Stimulated activated CD8-positive, alpha-beta memory T cell treated with anti-CD3 and anti-CD28 coated beads, Interleukin-4, amount 100 ng/mL, for 24 hours (primary cell): ENCODE results near the gene PCSK4.
"Not testable (repeated sequence)": the region's sequence is repeated elsewhere in the genome, so short reads cannot be mapped to it uniquely, and the experiment has no call there.

ENCODE experiments used
- DNase-seq: peaks from one replicate; pipeline ENCODE4 v3.0.0-alpha.2; 2020; ENCODE audit warnings: low read depth

PCSK4 gene

DNA sequence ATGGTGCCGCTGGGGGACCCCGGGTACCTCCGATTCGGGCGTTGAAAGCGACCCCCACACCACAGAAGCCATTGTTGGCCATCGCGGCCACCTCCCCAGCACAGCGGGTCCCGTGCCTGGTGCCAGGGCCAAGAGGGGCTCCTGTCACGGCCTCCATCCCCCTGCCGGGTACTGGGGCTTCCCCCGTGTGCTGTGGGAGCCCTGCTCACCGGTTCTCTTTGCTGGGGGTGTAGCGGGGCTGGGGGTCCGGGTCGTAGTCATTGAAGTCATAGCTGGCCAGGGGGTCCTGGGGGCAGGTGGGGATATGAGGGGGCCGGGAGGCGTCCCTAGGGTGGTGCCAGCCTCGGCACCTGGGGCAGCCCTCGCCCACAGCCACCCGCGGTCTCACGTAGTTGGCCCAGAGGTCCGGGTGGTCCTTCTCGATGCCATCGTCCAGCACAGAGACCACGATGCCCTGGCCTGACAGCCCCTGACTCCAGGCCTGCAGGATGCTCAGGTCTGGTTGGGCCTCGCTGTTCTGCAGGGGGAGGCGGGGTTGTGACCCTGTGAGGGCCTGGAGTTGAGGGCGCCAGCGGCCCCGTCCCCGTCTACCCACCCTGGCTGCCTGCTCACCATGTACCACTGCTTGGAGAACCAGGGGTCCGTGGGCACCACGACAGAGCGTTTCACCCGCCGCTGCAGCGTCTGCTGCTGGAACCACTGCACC, 2.4 kb downstream of the PCSK4 start:
- DNase-seq = no peak

DNA sequence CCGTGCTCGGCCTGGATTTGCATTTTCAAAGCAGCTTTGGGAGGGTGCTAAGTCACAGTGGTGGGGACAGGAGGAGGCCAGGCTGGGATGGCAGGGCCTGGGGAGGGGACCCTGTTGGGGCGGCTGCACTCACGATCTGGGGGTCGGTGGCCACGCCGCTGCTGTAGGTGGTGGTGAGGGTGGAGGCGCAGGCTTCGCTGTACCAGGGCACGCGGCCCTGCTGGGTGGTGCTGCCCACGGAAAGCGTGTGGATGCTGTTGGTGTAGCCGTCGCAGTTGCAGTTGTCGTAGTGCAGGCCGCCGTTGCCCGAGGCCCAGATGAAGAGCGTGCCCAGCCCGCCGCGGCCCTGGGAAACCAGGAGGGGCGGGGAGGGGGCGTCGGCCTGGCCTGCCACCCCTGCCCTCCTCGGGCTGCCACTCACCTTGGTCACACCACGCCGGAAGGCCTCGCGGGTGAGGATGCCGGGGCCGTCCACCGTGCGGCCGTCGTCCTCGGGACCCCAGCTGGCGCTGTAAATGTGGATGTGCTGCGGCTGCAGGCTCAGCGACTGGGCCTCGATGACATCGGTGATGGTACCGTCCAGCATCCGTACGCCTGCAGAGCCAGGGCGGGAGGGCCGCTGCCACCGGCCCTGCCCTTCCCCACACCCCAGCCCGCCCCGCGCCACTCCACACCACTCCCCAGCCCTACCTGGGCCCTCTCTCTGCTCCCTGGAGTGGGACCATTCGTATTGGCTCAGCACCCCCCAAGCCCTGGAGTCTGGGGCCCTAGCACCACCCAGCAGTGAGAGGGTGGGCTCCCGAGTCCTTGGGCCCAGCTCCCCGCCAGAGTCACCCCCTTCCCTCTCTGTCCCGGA, 3.2 kb downstream of the PCSK4 start:
- no peak for DNase-seq

GRCh38 chr19:1483979-1484428, 6.1 kb downstream of the PCSK4 start:
- no peak for DNase-seq

DNA sequence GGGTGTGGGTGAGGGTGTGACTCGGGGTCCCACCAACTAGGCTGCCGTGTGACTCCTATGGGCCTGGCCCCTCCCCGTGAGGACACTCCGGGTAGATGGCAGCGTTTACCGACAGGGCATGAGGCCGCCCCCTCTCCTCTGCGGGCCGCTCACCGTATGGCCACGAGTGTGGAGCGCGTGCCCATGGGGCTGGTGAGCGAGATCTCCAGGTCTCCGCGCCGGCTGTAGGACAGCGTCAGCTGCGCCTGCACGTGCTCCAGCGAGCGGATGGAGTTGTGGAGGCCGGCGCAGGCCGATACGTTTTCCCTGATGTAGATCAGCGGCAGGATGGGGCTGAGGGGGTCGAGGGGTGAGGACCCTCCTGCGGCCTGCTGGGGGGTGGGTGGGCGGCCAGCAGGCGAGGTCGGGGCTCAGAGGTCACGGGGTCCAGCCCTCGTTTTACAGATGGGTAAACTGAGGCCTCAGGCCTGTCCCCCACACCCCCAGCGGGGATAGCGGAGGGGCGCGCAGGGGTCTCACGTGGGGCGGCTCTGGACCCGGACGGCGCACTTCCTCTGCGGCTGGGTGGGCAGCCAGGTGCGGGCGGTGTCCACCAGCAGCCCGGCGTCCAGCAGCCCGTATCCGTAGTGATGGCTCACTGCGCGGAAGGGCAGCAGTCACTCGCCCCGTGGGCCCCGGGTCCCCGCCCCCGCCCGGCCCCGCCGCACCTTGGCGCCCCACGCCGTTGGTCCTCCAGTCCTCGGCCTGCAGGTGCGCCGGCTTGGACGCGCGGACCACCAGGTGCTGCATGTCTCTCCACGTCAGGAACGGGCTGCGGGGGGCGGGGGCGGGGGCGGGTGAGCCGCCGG, 6.8 kb downstream of the PCSK4 start:
- DNase-seq = no peak

- DNase-seq = no peak
These were observed 7.6 kb downstream of the PCSK4 start for GRCh38 chr19:1482361-1483130.

DNA sequence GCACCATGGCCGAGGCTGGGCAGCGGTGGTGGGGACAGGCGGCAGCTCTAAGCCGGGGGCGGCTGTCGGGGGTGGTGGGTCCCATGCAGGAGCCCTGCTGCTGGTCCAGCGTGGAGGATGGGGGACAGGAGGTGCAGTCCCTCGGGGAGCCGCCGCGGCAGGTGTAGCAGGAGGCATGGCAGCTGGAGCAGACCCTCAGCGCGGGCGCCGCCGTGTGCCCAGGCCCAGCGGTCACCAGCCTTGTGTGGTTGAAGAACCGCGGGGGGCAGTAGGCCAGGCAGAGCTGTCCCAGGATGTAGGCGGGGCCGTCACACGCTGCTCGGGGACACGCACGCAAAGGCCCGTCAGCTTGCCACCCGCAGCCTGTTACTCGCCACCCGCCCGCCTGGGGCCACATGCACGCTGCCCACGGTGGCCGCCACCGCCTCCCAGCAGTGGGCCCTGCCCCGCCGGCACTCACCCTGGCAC, 8.2 kb downstream of the PCSK4 start:
- no peak for DNase-seq

DNA sequence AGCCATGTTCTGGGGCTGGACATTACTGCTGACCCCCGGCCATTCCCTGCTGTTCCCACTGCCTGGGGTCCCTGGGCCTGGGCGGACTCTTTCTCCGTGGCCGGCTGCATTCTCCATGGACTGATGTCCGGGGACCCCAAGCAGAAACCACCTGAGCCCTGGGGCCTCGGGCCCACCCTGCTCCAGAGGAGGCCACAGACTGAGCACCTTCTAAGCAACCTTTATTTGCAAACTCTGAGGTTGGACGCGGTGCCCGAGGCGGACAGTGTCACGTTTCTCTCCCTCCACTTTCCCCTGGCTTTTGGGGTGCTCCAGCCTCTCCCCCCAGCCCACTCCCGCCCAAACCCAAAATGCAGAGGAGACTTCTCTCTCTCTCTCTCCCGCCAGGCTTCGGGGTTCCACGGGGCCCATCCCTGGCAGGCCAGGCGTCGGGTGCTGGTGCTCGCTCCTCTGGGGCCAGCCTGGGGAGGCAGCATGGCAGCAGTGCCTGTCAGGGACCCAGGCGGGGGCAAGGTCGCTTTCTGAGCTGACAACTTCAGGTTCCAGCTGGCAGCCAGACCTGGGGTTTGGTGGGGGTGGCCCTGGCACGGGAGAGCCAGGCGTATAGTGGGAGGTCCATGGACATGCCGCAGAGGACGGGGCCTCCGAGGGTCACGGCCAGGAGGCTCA, 8.8 kb downstream of the PCSK4 start:
- DNase-seq = no peak

- peak; percentile 88 for DNase-seq
These were observed 11.0 kb downstream of the PCSK4 start, which contains the start of gene C19orf25 for GRCh38 chr19:1478934-1479707. C19orf25 (minus strand) TSS chr19:1479215; CDS start chr19:1478903, 312 bp downstream.

DNA sequence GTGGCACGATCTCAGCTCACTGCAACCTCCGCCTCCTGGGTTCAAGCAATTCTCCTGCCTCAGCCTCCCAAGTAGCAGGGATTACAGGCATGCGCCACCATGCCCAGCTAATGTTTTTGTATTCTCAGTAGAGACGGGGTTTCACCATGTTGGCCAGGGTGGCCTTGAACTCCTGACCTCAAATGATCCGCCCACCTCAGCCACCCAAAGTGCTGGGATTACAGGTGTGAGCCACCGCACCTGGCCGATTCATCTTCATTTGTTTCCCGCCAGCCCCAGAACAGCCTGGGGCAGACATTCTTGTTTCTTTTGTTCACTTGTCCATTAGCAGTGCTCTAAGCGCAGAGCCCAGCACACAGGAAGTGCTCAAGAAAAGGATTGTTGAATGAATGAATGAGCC, 13.1 kb downstream of the PCSK4 start:
- DNase-seq = not testable (repeated sequence)

GRCh38 chr19:1475751-1476437, 14.3 kb downstream of the PCSK4 start:
- no peak for DNase-seq

DNA sequence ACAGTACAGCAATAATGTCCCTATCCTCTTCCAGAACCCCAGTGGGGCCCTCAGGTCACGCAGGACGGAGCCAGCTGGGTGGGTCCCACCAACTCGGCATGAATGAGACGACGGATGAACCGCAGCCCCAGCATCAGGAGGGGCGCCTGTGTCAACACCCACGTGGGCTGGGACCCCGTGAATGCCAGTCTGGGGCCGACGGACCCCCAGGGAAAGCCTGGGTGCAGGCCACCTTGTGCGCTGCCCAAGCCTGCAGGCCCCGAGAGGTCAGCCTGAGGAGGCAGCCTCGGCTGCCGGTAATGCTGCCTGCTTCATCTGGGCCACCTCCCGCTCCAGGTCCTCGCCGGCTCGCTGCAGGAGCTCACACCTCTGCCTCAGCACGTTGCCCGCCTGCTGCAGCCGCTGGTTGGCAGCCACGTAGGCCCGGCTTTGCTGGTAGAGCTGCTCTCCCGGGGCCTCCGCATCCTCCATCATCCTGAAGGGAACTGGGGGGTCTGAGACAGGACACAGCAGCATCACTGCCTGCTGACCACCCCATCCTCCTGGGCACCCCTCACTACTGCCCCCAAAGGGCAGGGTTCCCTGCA, 15.3 kb downstream of the PCSK4 start:
- no peak for DNase-seq

GRCh38 chr19:1474011-1474764, 16.0 kb downstream of the PCSK4 start:
- no peak for DNase-seq

DNA sequence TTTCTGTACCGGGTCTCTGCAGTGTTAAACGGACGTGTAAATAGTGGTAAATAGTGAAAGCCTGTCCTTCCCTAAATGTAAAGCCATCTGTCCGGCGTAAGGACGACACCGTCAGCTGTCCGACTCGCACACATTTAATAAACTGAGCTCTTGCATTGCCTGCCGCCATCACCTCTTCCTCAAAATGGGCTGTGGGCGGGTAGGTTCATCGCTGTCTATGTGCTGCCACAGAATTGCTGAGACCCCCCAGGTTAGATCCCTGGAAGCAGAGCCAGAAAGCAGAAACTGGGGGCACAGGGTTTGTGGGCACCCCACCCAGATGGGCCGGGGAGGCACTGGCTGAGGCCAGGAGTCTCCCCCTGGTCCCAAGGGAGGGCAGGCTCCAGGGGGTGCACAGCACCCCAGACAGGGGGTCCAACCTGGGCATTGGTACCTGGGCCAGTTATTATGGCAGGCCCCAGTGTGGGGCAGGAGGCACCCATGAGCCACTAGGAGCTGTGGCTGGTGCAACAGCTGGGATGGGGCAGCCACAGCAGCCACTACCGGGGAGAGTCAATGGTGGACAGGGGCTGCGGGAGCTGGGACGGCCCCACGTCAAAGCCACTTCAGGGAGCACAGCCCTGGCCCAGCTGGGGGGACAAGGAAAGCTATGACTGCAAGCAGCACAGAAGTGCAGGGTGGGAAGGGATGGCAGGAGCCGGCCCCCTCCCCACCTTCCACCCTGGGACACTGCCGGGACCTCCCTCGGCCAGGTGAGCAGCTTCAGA, 16.9 kb downstream of the PCSK4 start:
- DNase-seq = no peak

DNA sequence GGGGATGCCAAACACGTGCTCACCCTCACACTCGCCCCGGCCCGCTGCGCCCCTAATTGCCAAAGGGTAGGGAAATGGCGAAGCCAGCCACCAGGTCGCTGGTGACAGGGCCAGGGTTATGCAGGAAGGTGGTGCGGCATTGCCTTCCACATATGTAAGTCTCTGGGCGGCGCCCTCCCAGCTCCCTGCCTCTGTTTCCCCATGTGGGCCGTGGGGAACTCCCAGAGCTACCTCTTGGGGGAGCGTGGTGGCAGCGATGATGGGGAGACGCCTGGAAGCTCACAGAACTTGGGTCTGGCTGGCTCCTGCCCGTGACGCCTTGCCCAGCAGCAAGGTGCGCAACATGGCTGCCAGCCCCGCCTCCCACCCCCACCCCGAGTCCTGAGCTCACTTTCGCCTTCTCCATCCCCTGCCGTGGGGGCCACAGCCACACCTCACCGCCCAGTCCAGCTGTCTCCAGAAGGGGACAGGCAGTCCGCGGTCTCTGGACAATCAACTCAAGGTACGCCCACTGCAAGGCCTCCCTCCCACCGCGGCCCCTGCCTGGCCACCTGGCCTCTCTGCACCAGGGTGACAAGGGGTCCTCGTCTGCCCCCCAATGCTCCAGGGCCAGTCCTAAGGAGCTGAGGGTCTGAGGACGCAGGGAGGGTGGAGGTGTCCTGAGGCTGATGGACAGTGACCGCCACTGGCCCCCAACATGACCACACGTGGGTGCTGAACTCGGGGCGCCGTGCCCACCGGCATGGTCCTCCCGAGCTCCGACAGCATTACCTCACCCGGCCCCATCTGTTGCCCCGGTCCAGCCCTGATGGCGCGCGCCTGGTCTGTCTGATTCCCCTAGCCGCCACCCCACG, 17.7 kb downstream of the PCSK4 start:
- no peak for DNase-seq

DNA sequence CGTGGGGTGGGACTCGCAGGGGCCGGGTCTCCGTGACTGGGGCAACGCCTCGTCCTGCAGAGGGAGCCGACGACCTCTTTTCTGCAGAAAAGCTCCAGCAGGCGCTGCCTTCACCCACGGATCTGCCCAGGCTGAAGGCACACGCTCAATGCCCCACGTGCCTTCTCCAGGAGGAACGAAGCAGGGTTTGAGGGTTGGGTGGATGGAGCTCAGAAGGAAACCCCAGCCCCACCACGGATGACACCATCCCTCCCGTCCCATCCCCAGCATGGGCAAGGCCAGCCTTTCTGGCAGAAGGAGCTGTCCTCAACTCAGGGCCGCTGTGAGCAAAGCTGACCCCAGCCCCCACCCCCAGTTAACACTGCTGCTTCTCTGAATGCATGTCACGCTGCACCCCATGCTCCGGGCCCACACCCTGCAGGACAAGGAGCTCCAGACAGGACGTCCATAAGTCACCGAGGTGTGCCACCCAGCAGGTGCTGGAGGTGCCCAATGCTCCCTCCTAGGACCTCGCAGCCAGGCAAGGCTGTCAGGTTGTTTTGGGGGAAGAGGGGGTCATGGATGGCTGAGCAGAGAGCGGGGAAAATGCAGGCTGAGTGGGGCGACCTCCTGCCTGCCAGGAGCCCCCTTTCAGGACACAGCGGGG, 18.5 kb downstream of the PCSK4 start:
- DNase-seq = no peak

DNA sequence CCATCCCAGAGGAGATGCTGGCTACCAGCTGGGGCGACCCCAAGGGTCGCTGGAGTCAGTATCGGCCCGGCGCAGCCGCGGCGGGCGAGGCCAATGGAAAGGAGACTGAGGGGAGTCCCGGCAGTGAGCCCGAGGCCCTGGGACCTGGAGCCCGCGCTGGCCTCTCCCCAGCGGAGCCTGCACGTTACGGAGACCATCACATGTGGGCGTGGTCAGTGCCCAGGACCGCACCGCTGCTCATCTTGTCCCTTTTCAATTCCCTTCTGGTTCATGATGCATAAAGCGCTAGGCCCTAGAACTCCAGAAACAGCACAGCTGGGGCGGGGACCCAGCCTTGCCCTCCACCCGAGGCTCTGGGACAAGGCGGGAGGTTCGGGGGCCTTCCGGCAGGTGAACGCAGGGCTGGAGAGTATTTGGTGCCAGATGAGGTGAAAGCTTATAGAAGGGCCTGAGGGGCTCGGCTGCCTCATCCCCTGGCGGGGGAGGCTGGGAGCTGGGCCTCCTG, 19.1 kb downstream of the PCSK4 start:
- DNase-seq = no peak
